ENCODE results near the gene CUL9.

CUL9 gene

DNA sequence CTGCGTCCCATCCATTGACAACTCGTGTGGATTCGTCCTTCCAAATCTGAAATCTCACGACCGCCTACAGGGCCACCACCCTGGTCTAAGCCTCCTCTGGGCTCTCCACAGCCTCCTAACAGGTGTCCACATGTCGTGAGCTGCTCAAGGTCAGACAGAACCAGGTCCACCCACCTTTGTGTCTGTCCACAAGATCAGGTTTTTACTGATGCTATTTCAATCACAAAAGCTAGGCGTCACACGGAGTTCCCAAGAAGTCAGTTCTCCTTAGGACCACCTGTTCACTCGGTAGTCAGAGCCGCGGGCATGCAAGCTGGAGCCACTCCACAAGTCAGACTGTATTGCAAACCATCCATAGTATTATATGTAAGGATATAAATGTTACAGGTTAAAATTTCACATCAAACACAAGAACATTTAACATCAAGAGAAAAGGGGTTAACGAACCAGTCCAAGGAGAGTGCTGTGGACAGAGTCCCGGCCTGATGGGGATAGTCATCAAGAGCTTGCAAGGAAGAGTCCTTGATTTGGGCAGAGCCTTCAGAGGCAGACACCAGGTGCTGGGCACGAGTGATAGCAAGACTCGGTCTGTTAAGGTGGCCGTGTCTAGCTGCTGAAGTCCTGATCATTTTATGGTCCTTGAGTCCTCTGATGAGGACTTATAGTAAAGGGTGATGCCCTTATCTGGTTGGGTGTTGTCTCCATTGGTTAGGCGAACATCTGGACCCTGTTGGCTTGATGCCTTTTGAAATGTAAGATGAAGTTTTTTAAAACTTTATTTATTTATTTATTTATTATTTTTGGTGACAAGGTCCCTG, 48.0 kb downstream of the CUL9 start:
- peak; percentile 4; the same call in 1 of the 3 replicates for ATAC-seq

DNA sequence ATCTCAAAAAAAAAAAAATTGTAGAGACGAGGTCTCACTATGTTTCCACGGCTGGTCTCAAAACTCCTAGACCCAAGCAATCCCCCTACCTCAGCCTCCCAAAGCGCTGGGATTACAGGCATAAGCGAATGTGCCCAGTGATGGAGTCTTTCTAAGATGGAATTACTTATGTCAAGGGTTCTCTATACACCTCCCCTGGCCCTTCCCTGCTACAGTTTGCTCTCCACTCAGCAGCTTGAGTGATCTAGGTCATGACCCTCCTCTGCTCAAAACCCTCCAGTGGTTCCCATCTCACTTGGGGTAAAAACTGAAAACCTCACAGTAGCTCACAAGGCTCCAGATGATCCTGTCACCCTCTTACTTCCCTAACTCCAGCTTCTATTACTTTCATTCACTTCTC, 49.1 kb downstream of the CUL9 start:
- TF ChIP-seq, protein P1, sequence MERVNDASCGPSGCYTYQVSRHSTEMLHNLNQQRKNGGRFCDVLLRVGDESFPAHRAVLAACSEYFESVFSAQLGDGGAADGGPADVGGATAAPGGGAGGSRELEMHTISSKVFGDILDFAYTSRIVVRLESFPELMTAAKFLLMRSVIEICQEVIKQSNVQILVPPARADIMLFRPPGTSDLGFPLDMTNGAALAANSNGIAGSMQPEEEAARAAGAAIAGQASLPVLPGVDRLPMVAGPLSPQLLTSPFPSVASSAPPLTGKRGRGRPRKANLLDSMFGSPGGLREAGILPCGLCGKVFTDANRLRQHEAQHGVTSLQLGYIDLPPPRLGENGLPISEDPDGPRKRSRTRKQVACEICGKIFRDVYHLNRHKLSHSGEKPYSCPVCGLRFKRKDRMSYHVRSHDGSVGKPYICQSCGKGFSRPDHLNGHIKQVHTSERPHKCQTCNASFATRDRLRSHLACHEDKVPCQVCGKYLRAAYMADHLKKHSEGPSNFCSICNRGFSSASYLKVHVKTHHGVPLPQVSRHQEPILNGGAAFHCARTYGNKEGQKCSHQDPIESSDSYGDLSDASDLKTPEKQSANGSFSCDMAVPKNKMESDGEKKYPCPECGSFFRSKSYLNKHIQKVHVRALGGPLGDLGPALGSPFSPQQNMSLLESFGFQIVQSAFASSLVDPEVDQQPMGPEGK (CRISPR knock-in tag; IDR thresholded peaks at IDR 0.05; ENCODE audit: borderline replicate concordance) = no peak
- TF ChIP-seq ARNTL (CRISPR knock-in tag; IDR thresholded peaks at IDR 0.05; ENCODE audit: borderline replicate concordance, low read depth) = no peak
- no peak for TF ChIP-seq ZNF8 (CRISPR knock-in tag; IDR thresholded peaks at IDR 0.05)
- TF ChIP-seq ZC3H10 (CRISPR knock-in tag; IDR thresholded peaks at IDR 0.05) = no peak
- TF ChIP-seq TOX (CRISPR knock-in tag; IDR thresholded peaks at IDR 0.05; ENCODE audit: borderline replicate concordance) = no peak
- TF ChIP-seq, protein P2, sequence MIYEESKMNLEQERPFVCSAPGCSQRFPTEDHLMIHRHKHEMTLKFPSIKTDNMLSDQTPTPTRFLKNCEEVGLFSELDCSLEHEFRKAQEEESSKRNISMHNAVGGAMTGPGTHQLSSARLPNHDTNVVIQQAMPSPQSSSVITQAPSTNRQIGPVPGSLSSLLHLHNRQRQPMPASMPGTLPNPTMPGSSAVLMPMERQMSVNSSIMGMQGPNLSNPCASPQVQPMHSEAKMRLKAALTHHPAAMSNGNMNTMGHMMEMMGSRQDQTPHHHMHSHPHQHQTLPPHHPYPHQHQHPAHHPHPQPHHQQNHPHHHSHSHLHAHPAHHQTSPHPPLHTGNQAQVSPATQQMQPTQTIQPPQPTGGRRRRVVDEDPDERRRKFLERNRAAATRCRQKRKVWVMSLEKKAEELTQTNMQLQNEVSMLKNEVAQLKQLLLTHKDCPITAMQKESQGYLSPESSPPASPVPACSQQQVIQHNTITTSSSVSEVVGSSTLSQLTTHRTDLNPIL (CRISPR knock-in tag; IDR thresholded peaks at IDR 0.05; ENCODE audit: low read depth) = no peak
- no peak for TF ChIP-seq ZNF565 (CRISPR knock-in tag; conservative IDR thresholded peaks at IDR 0.05; ENCODE audit: low read depth)
- TF ChIP-seq OSR1 (CRISPR knock-in tag; IDR thresholded peaks at IDR 0.05) = no peak
- TF ChIP-seq TCF4 (CRISPR knock-in tag; IDR thresholded peaks at IDR 0.05; ENCODE audit: borderline replicate concordance) = no peak
- no peak for TF ChIP-seq RARB (CRISPR knock-in tag; IDR thresholded peaks at IDR 0.05)
- TF ChIP-seq BACH2 (CRISPR knock-in tag; IDR thresholded peaks at IDR 0.05; ENCODE audit: borderline replicate concordance) = no peak
- TF ChIP-seq ZFP30 (CRISPR knock-in tag; IDR thresholded peaks at IDR 0.05) = no peak
- no peak for TF ChIP-seq ESRRG (CRISPR knock-in tag; IDR thresholded peaks at IDR 0.05)
- no peak for ATAC-seq

More for the DNA sequence above, 48.0 kb downstream of the CUL9 start:
- no peak for TF ChIP-seq OSR1 (CRISPR knock-in tag; IDR thresholded peaks at IDR 0.05)
- no peak for TF ChIP-seq ZNF8 (CRISPR knock-in tag; IDR thresholded peaks at IDR 0.05)
- TF ChIP-seq, protein P3, sequence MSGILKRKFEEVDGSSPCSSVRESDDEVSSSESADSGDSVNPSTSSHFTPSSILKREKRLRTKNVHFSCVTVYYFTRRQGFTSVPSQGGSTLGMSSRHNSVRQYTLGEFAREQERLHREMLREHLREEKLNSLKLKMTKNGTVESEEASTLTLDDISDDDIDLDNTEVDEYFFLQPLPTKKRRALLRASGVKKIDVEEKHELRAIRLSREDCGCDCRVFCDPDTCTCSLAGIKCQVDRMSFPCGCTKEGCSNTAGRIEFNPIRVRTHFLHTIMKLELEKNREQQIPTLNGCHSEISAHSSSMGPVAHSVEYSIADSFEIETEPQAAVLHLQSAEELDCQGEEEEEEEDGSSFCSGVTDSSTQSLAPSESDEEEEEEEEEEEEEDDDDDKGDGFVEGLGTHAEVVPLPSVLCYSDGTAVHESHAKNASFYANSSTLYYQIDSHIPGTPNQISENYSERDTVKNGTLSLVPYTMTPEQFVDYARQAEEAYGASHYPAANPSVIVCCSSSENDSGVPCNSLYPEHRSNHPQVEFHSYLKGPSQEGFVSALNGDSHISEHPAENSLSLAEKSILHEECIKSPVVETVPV (CRISPR knock-in tag; IDR thresholded peaks at IDR 0.05) = no peak
- TF ChIP-seq ZNF70 (CRISPR knock-in tag; IDR thresholded peaks at IDR 0.05) = no peak
- TF ChIP-seq PPARA (CRISPR knock-in tag; IDR thresholded peaks at IDR 0.05; ENCODE audit: borderline replicate concordance) = no peak
- no peak for TF ChIP-seq ARNTL (CRISPR knock-in tag; IDR thresholded peaks at IDR 0.05; ENCODE audit: borderline replicate concordance, low read depth)
- TF ChIP-seq ZFP3 (CRISPR knock-in tag; IDR thresholded peaks at IDR 0.05) = no peak
- no peak for TF ChIP-seq ZNF565 (CRISPR knock-in tag; conservative IDR thresholded peaks at IDR 0.05; ENCODE audit: low read depth)
- TF ChIP-seq RARB (CRISPR knock-in tag; IDR thresholded peaks at IDR 0.05) = no peak
- no peak for TF ChIP-seq TOX (CRISPR knock-in tag; IDR thresholded peaks at IDR 0.05; ENCODE audit: borderline replicate concordance)
- TF ChIP-seq ZFP30 (CRISPR knock-in tag; IDR thresholded peaks at IDR 0.05) = no peak
- no peak for TF ChIP-seq TCF4 (CRISPR knock-in tag; IDR thresholded peaks at IDR 0.05; ENCODE audit: borderline replicate concordance)
- no peak for TF ChIP-seq GLIS3 (CRISPR knock-in tag; IDR thresholded peaks at IDR 0.05)
- TF ChIP-seq, protein P1 (CRISPR knock-in tag; IDR thresholded peaks at IDR 0.05; ENCODE audit: borderline replicate concordance) = no peak
- TF ChIP-seq, protein P2 (CRISPR knock-in tag; IDR thresholded peaks at IDR 0.05; ENCODE audit: low read depth) = no peak
- no peak for TF ChIP-seq CSDC2 (CRISPR knock-in tag; IDR thresholded peaks at IDR 0.05)
- no peak for TF ChIP-seq ESRRG (CRISPR knock-in tag; IDR thresholded peaks at IDR 0.05)
- TF ChIP-seq, protein P4, sequence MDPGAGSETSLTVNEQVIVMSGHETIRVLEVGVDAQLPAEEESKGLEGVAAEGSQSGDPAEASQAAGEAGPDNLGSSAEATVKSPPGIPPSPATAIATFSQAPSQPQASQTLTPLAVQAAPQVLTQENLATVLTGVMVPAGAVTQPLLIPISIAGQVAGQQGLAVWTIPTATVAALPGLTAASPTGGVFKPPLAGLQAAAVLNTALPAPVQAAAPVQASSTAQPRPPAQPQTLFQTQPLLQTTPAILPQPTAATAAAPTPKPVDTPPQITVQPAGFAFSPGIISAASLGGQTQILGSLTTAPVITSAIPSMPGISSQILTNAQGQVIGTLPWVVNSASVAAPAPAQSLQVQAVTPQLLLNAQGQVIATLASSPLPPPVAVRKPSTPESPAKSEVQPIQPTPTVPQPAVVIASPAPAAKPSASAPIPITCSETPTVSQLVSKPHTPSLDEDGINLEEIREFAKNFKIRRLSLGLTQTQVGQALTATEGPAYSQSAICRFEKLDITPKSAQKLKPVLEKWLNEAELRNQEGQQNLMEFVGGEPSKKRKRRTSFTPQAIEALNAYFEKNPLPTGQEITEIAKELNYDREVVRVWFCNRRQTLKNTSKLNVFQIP (CRISPR knock-in tag; IDR thresholded peaks at IDR 0.05; ENCODE audit: borderline replicate concordance, low read depth) = no peak
